Osteocyte (in vitro differentiated cells): ENCODE data around the gene APBB2. TPM values are rescaled to one million over a fixed set of nuclear protein-coding genes. Genes with fewer than 3 reads are reported as not detected.

ENCODE experiments used
- DNase-seq: peaks from one replicate; pipeline ENCODE4 v3.0.0; 2021; ENCODE audit warnings: mixed read lengths; ENCODE audit not compliant: unreplicated experiment; ENCODE audit errors: extremely low spot score
- H3K27ac Mint-ChIP-seq: one replicate; pipeline ENCODE4 v1.8.0; 2021; ENCODE audit warnings: mild to moderate bottlenecking, mixed read lengths; ENCODE audit not compliant: unreplicated experiment
- H3K27me3 Mint-ChIP-seq: one replicate; pipeline ENCODE4 v1.8.0; 2021; ENCODE audit warnings: mixed read lengths; ENCODE audit not compliant: unreplicated experiment
- H3K36me3 Mint-ChIP-seq: one replicate; pipeline ENCODE4 v1.8.0; 2021; ENCODE audit warnings: mixed read lengths; ENCODE audit not compliant: unreplicated experiment
- H3K4me1 Mint-ChIP-seq: one replicate; pipeline ENCODE4 v1.8.0; 2021; ENCODE audit warnings: mixed read lengths; ENCODE audit not compliant: unreplicated experiment
- H3K4me3 Mint-ChIP-seq: one replicate; pipeline ENCODE4 v1.8.0; 2021; ENCODE audit warnings: mild to moderate bottlenecking, moderate library complexity, mixed read lengths; ENCODE audit not compliant: unreplicated experiment
- H3K9me3 Mint-ChIP-seq: one replicate; pipeline ENCODE4 v1.8.0; 2021; ENCODE audit warnings: mixed read lengths; ENCODE audit not compliant: unreplicated experiment
- CTCF ChIP-seq: fragments of 200-600 bp; sonication (generic); IDR thresholded peaks from 2 replicates; pipeline ENCODE4 v1.5.0; 2021; ENCODE audit warnings: antibody characterized with exemption, mild to moderate bottlenecking, moderate library complexity
- total RNA-seq: library from RNA; stranded (reverse); gene quantifications from 2 replicates; pipeline ENCODE4 v1.2.1, GENCODE V29; 2021

The APBB2 gene
- total RNA-seq, 1 donor from 2014 or later = 56.2 TPM

DNA sequence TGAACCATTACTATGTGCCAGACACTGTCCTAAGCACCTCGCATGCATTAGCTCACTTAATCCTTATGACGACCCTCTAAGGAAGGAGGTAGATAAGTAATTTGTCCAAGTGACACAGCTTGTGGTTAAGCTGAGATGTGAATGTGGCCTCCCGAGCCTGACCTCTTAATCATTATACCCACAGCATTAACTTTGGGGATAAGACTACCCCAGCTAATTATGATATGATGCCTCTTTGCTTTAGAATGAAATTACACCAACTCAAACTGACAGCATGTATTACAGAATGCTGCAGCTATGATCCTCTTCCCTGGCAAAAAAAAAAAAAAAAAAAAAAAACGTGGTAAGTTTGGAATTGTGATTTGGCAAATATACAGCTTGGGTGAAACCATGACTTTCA, 53.5 kb downstream of the APBB2 start:
- Mint-ChIP-seq H3K9me3 (no peaks in the 10 kb centered on the region), H3K27me3 (no peaks in the 10 kb centered on the region), H3K4me3 (no peak overlapping the region), H3K4me1 (peaks cover 37% of the 10 kb centered on the region), H3K27ac (peak overlapping the region; percentile 83), H3K36me3 (peaks cover 3% of the 10 kb centered on the region)
- no peak for DNase-seq
- no peak for TF ChIP-seq CTCF

DNA sequence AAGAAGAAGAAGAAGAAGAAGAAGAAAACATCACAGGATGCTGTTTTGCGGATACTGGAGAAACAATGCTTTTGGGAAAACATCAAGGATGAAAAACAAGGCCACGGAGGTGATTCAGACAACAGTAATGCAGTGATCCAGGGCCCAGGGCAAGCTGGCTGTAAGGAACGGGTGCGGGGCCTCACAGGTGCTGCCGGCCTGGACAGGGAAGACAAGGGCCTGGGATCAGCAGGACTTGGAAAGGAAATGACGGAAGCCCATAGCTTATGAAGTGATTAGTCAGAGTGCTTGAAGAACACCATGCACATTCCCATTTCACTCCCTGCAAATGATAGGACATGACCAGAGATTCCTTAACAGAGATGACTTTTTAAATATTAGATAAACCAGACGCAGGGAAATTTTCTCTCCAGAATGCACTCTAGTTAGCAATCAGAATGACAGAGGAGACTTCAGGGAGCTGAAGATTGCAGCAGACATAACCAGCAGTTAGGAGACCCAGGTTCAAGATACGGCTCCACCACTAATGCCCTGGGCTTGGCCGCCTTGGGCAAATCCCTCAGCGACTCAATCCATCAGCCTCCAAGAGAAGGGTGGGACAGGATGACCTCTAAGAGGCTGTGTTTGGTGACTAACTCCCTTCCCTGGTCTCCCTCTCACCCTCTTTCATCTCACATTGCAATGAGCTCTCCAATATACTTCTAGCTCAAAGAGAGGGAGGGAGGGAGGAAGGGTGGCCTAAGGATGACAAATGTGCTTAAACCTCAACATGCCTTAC, 54.1 kb downstream of the APBB2 start:
- TF ChIP-seq CTCF = no peak
- no peak for DNase-seq
- H3K4me1 Mint-ChIP-seq = peaks cover 44% of the 10 kb centered on the region
- H3K9me3 Mint-ChIP-seq = no peaks in the 10 kb centered on the region
- no peaks in the 10 kb centered on the region for H3K27me3 Mint-ChIP-seq
- no peaks in the 10 kb centered on the region for H3K36me3 Mint-ChIP-seq
- peak overlapping the region; percentile 83 for H3K27ac Mint-ChIP-seq
- no peak overlapping the region for H3K4me3 Mint-ChIP-seq

- no peak for DNase-seq
- no peak for TF ChIP-seq CTCF
- Mint-ChIP-seq H3K4me1 (peaks cover 55% of the 10 kb centered on the region), H3K27ac (no peak overlapping the region), H3K4me3 (no peak overlapping the region), H3K36me3 (no peaks in the 10 kb centered on the region), H3K9me3 (no peaks in the 10 kb centered on the region), H3K27me3 (no peaks in the 10 kb centered on the region)
These were observed 55.6 kb downstream of the APBB2 start for GRCh38 chr4:41158756-41159155.

GRCh38 chr4:41158274-41158673, 56.1 kb downstream of the APBB2 start:
- no peak overlapping the region for H3K27ac Mint-ChIP-seq

More at GRCh38 chr4:41158274-41158673, 56.1 kb downstream of the APBB2 start:
- DNase-seq = no peak
- peaks cover 55% of the 10 kb centered on the region for H3K4me1 Mint-ChIP-seq
- no peaks in the 10 kb centered on the region for H3K27me3 Mint-ChIP-seq
- no peaks in the 10 kb centered on the region for H3K36me3 Mint-ChIP-seq
- H3K9me3 Mint-ChIP-seq = no peaks in the 10 kb centered on the region
- no peak for TF ChIP-seq CTCF
- no peak overlapping the region for H3K4me3 Mint-ChIP-seq
